Adrenal gland (tissue), 12 donors: ENCODE measurements around the gene MAD1L1. TPM values are rescaled to one million over a fixed set of nuclear protein-coding genes. Genes with fewer than 3 reads are reported as not detected.

Source experiments
- DNase-seq, 7 donors: peaks; one replicate each; pipeline ENCODE4 v3.0.0-alpha.2; 2019 to 2020
- H3K27ac ChIP-seq, 5 donors: fragments of 200-600 bp; sonication (generic) in 4 of 5; 1 replicate in 3 of 5; 2 replicates in 2 of 5; pipeline versions ENCODE4 v1.5.1 to v1.8.0; 2016 to 2020; ENCODE audit warnings: mild to moderate bottlenecking in 1 of 5
- H3K27me3 ChIP-seq: fragments of 200-600 bp; 2 replicates; pipeline ENCODE4 v1.8.0; 2021
- H3K36me3 ChIP-seq, 2 donors: fragments of 200-600 bp; replicated peaks in 1 of 2; 1 replicate in 1 of 2; 2 replicates in 1 of 2; pipeline versions ENCODE4 v1.5.1 to v1.8.0; 2018 to 2022
- H3K4me1 ChIP-seq, 2 donors: fragments of 200-600 bp; replicated peaks in 1 of 2; 1 replicate in 1 of 2; 2 replicates in 1 of 2; pipeline versions ENCODE4 v1.5.1 to v1.8.0; 2018 to 2021
- H3K4me3 ChIP-seq, 4 donors: fragments of 200-600 bp; sonication (generic) in 3 of 4; one replicate each; pipeline ENCODE4 v1.5.1; 2016 to 2018
- H3K9me3 ChIP-seq, 3 donors: fragments of 200-600 bp; sonication (generic) in 1 of 3; replicated peaks in 1 of 3; 1 replicate in 2 of 3; 2 replicates in 1 of 3; pipeline versions ENCODE4 v1.5.1 to v1.8.0; 2016 to 2021
- CTCF ChIP-seq, 6 experiments: fragments of 450-650 bp in 4 of 6; fragments of 200-600 bp in 2 of 6; sonication (generic) in 1 of 6; IDR thresholded peaks; 1 replicate in 5 of 6; 2 replicates in 1 of 6; pipeline versions ENCODE4 v1.5.1 to v1.8.0; 2016 to 2021; ENCODE audit warnings: antibody characterized with exemption in 6 of 6, mild to moderate bottlenecking in 2 of 6, moderate library complexity in 1 of 6
- POLR2A ChIP-seq, 2 donors: fragments of 450-650 bp; IDR thresholded peaks; one replicate each; pipeline ENCODE4 v1.6.1; 2017; ENCODE audit warnings: antibody characterized with exemption in 2 of 2, mild to moderate bottlenecking in 2 of 2, moderate library complexity in 1 of 2
- WGBS, 4 donors: extraction: QIAGEN DNeasy Blood & Tissue Kit in 2 of 4; methylation state at CpG; one replicate each; pipeline versions ENCODE4 v1.1.5 to v1.1.7; 2013 to 2017; 5-methylcytosine and 5-hydroxymethylcytosine counted together
- intact Hi-C, 2 donors: fragments of 100-400 bp; cut with DNase I; formaldehyde crosslinking; loops; one replicate each; pipeline versions ENCODE4 v1.14.1 to v1.15.0; 2022 to 2023
- polyA plus RNA-seq, 3 donors: library from polyadenylated mRNA; stranded (reverse); fragments of 200-250 nt in 2 of 3; fragments of 350-450 nt in 1 of 3; fragmentation: Illumina TruSeq in 1 of 3; extraction: RNeasy Lipid Tissue Mini Kit (QIAGEN cat#74804) in 1 of 3; gene quantifications; one replicate each; pipeline ENCODE4 v1.2.3, GENCODE V29; 2013 to 2014
- total RNA-seq, 9 donors: library from RNA; depleted of rRNA in 4 of 9; stranded (reverse); fragments of >200 nt in 4 of 9; fragments of 120-200 nt in 1 of 9; fragmentation: NEBNext Ultra II Directional in 1 of 9; extraction: Animal tissue kit (Norgen Biotek cat#: 25700) in 1 of 9; gene quantifications; one replicate each; pipeline versions ENCODE4 v1.1.0 to v1.2.4, GENCODE V29; 2013 to 2023
- donor health status: healthy with polysubstance abuse.
- donor health status: Bipolar disorder and iron deficiency.
- donor health status: DM: yes; HTN: yes; CAD: no.
- donor health status: DM: no; HTN: no; CAD: no.
- donor health status: DM: no; HTN: no; CAD: no.
- donor health status: DM: yes; HTN: yes; CAD: no.

Gene MAD1L1
- total and polyA plus RNA-seq, 12 donors, result 6.7 to 87.7 (median 28.9) TPM

GRCh38 chr7:2117646-2118045, 115.1 kb downstream of the MAD1L1 start:
- H3K4me1 ChIP-seq, result peaks cover 0 to 13% of the 10 kb centered on the region in 2 donors
- TF ChIP-seq POLR2A (IDR thresholded peaks at IDR 0.05) (no peak), CTCF (IDR thresholded peaks at IDR 0.05) (no peak)
- H3K4me3 ChIP-seq, result no peak overlapping the region
- H3K27ac ChIP-seq, result no peak overlapping the region
- DNase-seq, result no peak
- H3K27me3 ChIP-seq, result no peaks in the 10 kb centered on the region
- 76 to 94% (median 83%) methylated on average over 4 of the region's 4 CpGs for WGBS, 4 donors
- no peaks in the 10 kb centered on the region for H3K36me3 ChIP-seq
- H3K9me3 ChIP-seq, result no peaks in the 10 kb centered on the region
- intact Hi-C loops, result no loop called here

GRCh38 chr7:2116989-2117591, 115.7 kb downstream of the MAD1L1 start:
- 53 to 67% (median 64%) methylated on average over 6 to 11 of the region's 11 CpGs for WGBS, 4 donors

GRCh38 chr7:2116448-2116810, 116.3 kb downstream of the MAD1L1 start:
- no peak for DNase-seq
- Histone ChIP-seq H3K4me1 (peaks cover 0 to 13% of the 10 kb centered on the region in 2 donors), H3K36me3 (no peaks in the 10 kb centered on the region), H3K27ac (peak overlapping the region in 1 of 5 donors; percentile 34), H3K27me3 (no peaks in the 10 kb centered on the region), H3K9me3 (no peaks in the 10 kb centered on the region), H3K4me3 (no peak overlapping the region)
- intact Hi-C loops, result no loop called here
- WGBS, 4 donors, result 82 to 88% (median 84%) methylated on average over 6 to 9 of the region's 9 CpGs
- no peak for TF ChIP-seq POLR2A (IDR thresholded peaks at IDR 0.05)
- no peak for TF ChIP-seq CTCF (IDR thresholded peaks at IDR 0.05)

More at GRCh38 chr7:2116989-2117591, 115.7 kb downstream of the MAD1L1 start:
- no peak for TF ChIP-seq POLR2A (IDR thresholded peaks at IDR 0.05)
- TF ChIP-seq CTCF (IDR thresholded peaks at IDR 0.05), result no peak
- H3K27me3 ChIP-seq, result no peaks in the 10 kb centered on the region
- peak in 6 of 7 donors; percentile 28 to 73 (median 44) for DNase-seq
- H3K4me1 ChIP-seq, result peaks cover 0 to 13% of the 10 kb centered on the region in 2 donors
- no peaks in the 10 kb centered on the region for H3K9me3 ChIP-seq
- no peak overlapping the region for H3K4me3 ChIP-seq
- H3K27ac ChIP-seq, result peak overlapping the region in 2 of 5 donors; percentile 29 to 34
- H3K36me3 ChIP-seq, result no peaks in the 10 kb centered on the region
- intact Hi-C loops, result no loop called here

GRCh38 chr7:2115760-2116447, 116.8 kb downstream of the MAD1L1 start:
- Histone ChIP-seq H3K9me3 (no peaks in the 10 kb centered on the region), H3K27me3 (no peaks in the 10 kb centered on the region), H3K4me3 (no peak overlapping the region), H3K27ac (peak overlapping the region in 1 of 5 donors; percentile 32), H3K4me1 (peaks cover 0 to 13% of the 10 kb centered on the region in 2 donors), H3K36me3 (no peaks in the 10 kb centered on the region)
- 70 to 84% (median 78%) methylated on average over 17 to 25 of the region's 25 CpGs for WGBS, 4 donors
- DNase-seq, result peak in 1 of 7 donors; percentile 46
- intact Hi-C loops, result no loop called here
- TF ChIP-seq POLR2A (IDR thresholded peaks at IDR 0.05) (no peak), CTCF (IDR thresholded peaks at IDR 0.05) (no peak)
